ENCODE results near the gene CAMSAP1.

Gene CAMSAP1

DNA sequence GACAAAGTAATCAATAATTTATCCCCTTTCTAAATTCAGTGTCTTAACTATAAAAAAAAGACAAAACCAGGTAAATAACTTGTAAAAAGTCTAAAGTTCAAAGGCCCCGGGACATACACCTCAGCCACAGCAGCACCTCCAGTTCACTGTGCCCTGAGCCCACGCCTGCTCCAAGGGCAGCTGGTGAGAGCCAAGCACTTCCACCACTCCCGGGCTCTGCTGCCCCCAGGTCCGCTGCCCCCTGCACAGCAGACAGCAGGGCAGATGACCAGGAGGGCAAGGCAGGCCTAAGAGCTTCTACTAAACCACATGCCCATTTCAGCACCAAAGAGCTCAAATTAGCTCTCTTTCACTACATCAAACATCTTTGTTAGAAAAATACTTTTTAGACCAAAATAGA, 91.9 kb downstream of the CAMSAP1 start:
- Mint-ChIP-seq H3K27me3 (ENCODE audit: low read depth, poor library complexity) (no peaks in the 10 kb centered on the region), H3K4me3 (no peak overlapping the region), H3K4me1 (peaks cover 18% of the 10 kb centered on the region), H3K9me3 (peaks cover 4% of the 10 kb centered on the region), H3K36me3 (ENCODE audit: low read depth) (peaks cover 78% of the 10 kb centered on the region), H3K27ac (no peak overlapping the region)
- no peak for DNase-seq
- TF ChIP-seq, protein P1, sequence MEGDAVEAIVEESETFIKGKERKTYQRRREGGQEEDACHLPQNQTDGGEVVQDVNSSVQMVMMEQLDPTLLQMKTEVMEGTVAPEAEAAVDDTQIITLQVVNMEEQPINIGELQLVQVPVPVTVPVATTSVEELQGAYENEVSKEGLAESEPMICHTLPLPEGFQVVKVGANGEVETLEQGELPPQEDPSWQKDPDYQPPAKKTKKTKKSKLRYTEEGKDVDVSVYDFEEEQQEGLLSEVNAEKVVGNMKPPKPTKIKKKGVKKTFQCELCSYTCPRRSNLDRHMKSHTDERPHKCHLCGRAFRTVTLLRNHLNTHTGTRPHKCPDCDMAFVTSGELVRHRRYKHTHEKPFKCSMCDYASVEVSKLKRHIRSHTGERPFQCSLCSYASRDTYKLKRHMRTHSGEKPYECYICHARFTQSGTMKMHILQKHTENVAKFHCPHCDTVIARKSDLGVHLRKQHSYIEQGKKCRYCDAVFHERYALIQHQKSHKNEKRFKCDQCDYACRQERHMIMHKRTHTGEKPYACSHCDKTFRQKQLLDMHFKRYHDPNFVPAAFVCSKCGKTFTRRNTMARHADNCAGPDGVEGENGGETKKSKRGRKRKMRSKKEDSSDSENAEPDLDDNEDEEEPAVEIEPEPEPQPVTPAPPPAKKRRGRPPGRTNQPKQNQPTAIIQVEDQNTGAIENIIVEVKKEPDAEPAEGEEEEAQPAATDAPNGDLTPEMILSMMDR (IDR thresholded peaks at IDR 0.05): no peak

DNA sequence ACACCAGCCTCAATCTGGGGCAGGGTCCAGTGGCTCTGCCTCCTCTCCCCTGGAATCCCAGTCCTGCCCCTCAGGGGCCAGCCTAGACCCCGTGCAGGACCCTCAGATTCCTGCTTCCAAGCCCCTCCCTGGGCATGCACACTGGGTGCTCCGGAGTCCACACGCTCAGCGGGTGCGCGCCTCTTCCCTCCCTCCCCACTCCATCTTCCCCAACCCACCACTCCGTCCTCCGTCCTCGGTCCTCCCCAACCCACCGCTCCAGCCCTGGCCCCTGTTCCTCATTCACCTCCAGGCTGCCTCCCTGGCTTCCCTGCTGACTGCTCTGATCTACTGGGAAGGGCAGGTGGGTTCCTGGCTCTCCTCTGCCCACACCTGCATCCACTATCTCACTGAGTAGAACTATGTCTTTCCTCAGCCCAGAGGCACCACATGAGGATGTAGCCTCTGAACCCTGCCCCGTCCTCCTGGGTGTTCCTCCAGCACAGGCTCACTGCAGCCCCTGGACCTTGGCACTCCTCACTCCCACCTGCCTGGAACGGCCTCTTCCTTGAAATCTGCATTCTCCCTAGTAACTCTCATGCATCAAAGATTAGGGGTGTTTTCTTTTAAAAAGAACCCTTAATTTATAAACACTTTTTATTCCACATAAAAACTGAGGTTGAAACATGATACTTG, 92.8 kb downstream of the CAMSAP1 start:
- Mint-ChIP-seq H3K36me3 (ENCODE audit: low read depth) (peaks cover 78% of the 10 kb centered on the region), H3K4me3 (no peak overlapping the region), H3K9me3 (peaks cover 4% of the 10 kb centered on the region), H3K27me3 (ENCODE audit: low read depth, poor library complexity) (no peaks in the 10 kb centered on the region), H3K4me1 (peaks cover 18% of the 10 kb centered on the region), H3K27ac (no peak overlapping the region)
- no peak for DNase-seq
- TF ChIP-seq, protein P1 (IDR thresholded peaks at IDR 0.05): no peak

DNA sequence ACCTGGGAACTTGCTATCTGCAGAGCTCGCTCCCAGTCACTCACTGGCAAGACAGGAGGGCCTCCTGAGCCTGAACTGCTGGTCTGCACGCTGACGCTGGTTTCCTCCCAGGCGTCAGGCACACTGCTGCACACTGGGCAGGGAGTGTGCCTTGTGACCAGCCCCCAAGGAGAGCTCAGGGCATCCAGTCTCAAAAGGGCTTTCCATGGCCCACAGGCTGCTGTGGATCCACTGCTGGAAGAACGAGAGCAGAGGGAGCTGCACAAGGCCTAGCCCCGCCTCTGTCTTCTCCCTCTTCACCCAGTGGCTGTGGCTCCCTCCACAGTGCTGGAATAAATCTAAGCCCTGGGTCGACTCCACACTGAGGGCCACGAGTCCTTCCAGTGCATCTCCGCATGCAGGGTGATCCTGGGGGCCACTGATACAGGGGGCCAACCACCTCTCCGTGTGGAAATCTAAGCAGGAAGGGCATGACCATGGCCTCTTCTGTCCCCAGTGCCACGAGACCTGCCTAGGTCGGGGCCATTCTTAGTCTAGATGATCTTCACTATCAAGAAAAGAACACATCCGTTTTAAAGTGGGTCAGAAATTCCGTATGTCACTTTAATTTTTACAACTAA, 93.6 kb downstream of the CAMSAP1 start:
- Mint-ChIP-seq H3K9me3 (peaks cover 4% of the 10 kb centered on the region), H3K36me3 (ENCODE audit: low read depth) (peaks cover 72% of the 10 kb centered on the region), H3K4me3 (no peak overlapping the region), H3K27ac (no peak overlapping the region), H3K4me1 (peaks cover 18% of the 10 kb centered on the region), H3K27me3 (ENCODE audit: low read depth, poor library complexity) (no peaks in the 10 kb centered on the region)
- DNase-seq: no peak
- TF ChIP-seq, protein P1 (IDR thresholded peaks at IDR 0.05): no peak

- Mint-ChIP-seq H3K36me3 (ENCODE audit: low read depth) (peaks cover 72% of the 10 kb centered on the region), H3K9me3 (peaks cover 4% of the 10 kb centered on the region), H3K4me3 (no peak overlapping the region), H3K4me1 (peaks cover 18% of the 10 kb centered on the region), H3K27me3 (ENCODE audit: low read depth, poor library complexity) (no peaks in the 10 kb centered on the region), H3K27ac (no peak overlapping the region)
- TF ChIP-seq, protein P1 (IDR thresholded peaks at IDR 0.05): no peak
- DNase-seq: no peak
These were observed 94.4 kb downstream of the CAMSAP1 start for GRCh38 chr9:135812961-135813360.

- Mint-ChIP-seq H3K9me3 (peaks cover 4% of the 10 kb centered on the region), H3K27ac (peak overlapping the region; percentile 16), H3K4me1 (peaks cover 15% of the 10 kb centered on the region), H3K27me3 (ENCODE audit: low read depth, poor library complexity) (no peaks in the 10 kb centered on the region), H3K4me3 (no peak overlapping the region), H3K36me3 (ENCODE audit: low read depth) (peaks cover 68% of the 10 kb centered on the region)
- TF ChIP-seq, protein P1 (IDR thresholded peaks at IDR 0.05): no peak
- no peak for DNase-seq
These were observed 95.5 kb downstream of the CAMSAP1 start for GRCh38 chr9:135811801-135812200.

All from nephron progenitor cell (in vitro differentiated cells).